ENCODE data around the gene THAP3.

GRCh38 chr1:6586404-6586816 is 38.3 kb upstream of the THAP3 start:
- TF ChIP-seq CTCF (IDR thresholded peaks at IDR 0.05) (no peak), EZH2 (IDR thresholded peaks at IDR 0.05) (no peak)
